GM18511 (cell line): Measurements from ENCODE around the gene RDH16.
A peak's percentile ranks its signal among the peaks of the same experiment; 100 is the strongest.
"Not testable (repeated sequence)": the region's sequence is repeated elsewhere in the genome, so short reads cannot be mapped to it uniquely, and the experiment has no call there.

ENCODE experiments used
- ATAC-seq: cut with Tn5 transposase; IDR thresholded peaks from one replicate; pipeline ENCODE4 v1.9.1; 2021; ENCODE audit warnings: mild to moderate bottlenecking, moderate library complexity; ENCODE audit not compliant: unreplicated experiment

The RDH16 gene

DNA sequence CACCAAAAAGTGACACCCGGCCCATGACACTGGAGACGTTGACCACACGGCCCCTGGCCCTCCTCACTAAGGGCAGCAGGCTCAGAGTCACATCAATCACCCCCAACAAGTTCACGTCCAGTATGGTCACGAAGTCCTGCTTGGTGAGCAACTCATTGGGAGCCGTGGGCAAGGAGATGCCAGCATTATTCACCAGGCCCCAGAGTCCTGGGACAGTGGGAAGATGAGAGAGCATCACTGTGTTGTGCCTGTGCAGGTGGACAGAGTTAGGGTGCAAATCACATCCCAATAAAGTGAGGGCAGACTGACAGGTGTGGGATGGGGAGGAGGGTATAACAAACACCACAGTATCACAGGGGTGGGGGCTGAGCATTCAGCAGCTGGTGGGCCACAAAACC lies 2.5 kb downstream of the RDH16 start:
- no peak for ATAC-seq

DNA sequence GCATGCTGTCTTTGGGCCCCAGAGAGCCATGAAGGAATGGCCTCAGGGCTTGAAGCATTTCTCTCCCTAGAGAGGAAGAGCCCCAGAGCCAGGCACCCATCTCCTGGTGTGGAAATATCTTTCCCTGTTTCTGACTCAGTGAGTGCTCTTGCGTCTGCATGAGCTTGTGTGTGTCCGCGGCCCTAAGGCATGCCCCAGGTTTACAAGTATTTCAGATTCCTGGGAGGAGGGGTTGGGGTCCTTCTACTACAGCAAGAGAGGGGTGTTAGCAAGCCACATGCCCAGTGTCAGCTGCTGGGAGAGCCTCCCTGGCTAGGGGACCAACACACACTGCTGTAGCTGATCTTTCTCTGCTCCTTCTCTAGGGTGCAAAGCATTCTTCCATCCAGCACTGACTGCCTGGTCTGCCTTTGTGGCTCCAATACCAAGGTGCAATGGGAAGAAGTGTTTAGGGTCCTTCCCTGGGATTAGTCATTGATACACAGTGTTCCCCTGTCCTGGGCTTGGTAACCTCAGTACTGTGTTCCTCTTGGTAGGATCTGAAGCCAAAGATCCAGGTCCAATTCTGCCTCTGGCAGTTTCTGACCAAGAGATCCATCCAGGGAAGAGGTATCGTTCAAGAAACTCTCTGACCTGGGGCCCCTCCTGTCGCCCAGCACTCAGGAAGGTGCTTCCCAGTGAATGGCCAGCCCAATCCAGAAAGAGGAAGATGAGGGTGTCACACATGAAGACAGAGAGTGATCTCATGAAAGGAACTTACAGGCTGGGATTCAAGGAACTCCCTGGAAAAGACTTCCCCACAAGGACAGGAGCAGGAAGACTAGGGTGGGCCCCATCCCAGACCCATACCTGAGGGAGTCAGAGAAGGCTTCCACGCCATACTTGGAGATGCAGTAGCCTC lies 3.1 kb downstream of the RDH16 start:
- no peak for ATAC-seq

DNA sequence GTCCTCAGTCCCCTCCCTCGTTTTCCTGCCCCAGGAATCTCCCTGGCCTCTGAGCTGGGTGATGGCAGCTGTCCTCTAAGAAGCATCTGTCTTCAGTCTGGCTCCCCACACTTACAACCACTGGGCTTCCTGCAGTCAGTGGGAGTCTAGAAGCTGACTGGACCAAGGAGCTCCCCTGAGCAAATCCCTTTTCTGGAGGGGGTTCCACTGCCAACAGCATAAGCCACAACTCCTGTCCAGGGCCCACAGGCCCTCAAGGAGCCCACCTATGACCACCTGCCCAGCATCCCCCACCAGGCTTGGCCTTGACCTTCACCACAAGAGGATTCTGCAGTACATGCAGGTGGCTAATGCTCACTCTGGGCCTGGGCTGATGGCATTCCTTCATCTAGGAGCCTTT lies 4.1 kb downstream of the RDH16 start:
- no peak for ATAC-seq

DNA sequence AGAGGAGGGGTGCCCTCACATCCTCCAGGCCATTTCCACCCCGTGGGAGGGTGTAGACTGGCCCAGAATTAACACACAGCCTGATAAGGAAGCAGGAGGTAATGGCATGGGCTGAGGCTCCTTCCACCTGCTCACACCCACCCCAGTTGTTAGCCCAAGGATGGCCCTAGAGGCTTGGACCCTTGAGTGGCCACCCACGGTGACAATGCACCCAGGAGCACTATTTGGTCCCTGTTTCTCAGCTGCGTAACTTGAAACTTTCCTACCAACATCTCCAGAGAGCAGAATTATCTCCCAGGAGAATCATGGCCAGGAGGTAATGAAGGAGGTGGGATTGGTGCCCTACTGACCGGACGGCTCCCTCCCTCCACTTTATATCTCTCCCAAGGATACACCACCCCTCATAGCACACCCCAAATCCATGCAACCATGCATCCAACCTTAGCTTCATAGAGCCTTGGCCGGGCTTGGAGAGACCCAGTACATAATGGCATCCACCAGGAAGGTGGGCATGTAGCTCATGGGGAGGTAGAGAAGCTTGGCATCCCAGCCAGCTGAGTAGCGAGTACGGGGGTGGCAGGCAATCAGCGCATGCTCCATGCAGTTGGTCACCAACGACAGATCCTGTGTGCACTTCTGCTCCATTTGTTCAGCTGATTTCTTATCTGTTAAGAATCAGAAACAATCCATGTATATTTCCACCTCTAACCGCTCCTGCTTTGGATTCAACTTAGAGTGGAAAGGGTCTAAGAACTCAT lies 5.6 kb downstream of the RDH16 start:
- ATAC-seq: no peak

DNA sequence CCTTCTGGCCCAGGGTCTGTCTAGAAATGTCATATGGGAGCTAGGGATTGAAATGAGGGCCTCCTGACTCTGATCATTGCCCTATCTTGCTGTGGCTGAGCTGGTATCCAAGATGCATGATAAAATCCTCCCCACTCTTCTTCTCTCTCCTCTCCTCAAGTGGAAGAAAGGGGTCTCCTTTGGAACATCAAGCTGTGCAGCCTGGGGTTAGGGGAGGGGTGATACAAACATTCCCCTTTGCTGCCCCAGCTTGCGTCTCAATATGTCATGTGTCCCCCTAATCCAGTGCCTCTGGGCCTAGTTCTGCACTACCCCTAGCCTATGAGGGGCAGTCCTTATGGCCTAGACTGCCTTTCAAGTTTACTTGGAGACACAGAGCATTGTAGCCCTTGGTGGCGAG lies 8.5 kb downstream of the RDH16 start:
- ATAC-seq: no peak

DNA sequence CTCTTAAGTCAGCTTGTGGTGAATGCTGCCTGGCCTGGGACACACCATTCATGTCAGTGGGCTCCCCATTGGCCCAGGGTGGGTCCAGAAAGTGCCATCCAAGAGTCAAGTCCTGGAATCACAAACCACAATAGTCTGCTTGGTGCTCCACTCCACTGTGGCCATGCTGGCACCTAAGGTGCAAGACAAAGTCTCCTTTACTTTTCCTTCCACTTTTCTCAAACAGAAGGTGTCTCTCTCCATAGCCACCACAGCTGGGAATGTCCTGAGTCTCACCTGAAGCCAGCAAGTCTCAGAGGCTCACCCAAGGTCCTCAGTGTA lies 9.0 kb downstream of the RDH16 start:
- no peak for ATAC-seq

DNA sequence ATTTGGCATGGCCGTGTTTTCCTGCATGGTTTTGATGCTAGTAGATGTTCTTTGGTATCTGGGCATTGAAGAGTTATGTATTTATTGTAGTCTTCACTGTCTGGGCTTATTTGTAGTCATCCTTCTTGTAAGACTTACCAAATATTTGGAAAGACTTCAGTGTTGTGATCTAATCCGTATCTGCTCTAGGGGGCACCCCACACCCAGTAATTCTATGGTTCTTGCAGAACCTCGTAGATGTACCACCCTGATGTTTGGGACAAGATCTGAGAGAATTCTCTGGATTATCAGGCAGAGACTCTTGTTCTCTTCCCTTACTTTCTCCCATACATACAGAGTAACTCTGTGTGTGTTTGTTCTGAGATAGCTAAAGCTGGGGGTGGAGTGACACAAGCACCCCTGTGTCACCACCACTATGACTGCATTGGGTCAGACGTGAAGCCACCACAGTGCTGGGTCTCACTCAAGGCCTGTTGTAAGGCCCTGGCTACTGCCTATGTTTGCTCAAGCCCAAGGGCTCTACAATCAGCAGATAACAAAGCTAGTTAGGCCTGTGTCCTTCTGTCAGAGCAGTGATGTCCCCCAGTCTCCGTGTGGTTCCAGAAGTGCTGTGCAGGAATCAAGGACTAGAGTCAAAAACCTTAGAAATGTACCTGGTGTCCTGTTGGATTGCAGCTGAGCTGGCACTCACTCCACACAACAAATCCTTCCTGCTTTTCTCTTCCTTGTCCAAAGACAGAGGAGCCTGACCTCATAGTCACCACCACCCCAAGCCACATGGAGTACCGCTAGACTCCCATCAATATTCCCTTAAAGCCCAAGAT lies 9.6 kb downstream of the RDH16 start:
- ATAC-seq: no peak

DNA sequence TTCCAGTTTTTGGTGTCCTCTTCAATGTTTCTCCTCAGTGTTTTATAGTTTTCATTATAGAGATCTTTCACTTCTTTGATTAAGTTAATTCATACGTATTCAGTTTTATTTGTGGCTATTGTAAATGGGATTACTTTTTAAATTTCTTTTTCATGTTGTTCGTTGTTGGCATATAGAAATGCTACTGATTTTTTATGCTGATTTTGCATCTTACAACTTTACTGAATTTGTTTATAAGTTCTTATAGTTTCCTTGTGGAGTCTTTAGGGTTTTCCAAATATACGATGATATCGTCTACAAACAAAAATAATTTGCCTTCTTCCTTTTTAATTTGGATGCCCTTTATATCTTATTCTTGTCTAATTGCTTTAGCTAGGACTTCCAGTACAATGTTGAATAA lies 13.5 kb downstream of the RDH16 start:
- ATAC-seq: no peak

DNA sequence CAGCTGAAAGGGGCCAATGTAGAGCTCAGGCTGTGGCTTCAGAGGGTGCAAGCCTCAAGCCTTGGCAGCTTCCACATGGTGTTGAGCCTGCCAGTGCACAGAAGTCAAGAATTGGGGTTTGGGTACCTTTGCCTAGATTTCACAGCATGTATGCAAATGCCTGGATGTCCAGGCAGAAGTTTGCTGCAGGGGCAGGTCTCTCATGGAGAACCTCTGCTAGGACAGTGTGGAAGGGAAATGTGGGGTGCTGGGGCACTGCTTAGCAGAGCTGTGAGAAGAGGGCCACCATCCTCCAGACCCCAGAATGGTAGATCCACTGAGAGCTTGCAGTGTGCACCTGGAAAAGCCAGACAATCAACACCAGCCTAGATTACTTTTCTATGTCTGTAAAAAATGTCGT lies 14.0 kb downstream of the RDH16 start:
- ATAC-seq: not testable (repeated sequence)

DNA sequence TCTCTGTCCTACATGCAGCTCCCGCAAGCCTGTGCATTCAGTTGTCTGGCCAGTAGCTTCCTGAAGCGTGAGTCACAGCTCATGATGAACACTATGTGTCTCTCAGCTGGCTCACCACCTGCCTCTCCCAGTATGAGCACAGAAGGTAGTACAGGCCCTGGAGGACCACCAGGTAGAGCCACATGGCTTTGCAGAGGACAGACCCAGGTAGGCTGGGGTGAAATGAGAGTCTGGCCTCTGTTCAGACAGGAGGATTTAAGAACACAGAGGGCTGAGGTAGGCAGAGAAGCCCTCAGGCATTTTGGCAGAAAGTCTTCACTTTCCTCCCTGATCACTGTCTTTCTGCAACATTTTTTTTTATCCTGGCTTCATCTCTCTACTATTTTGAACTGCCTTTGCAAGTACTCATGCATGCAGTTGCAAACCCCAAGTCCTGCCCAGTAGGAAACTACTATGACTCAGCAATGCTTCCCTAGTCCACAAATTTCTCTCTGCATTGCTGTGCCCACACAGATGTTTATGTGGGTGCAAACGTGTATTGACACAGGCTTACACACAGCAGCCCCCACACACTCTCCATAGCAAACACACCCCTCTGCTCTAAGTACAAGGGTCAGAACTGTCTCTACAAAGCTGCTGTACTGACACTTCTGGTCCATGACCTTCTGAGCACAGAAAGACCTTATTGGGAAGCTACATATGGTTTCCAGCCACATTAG lies 15.9 kb downstream of the RDH16 start:
- peak; percentile 91 for ATAC-seq

DNA sequence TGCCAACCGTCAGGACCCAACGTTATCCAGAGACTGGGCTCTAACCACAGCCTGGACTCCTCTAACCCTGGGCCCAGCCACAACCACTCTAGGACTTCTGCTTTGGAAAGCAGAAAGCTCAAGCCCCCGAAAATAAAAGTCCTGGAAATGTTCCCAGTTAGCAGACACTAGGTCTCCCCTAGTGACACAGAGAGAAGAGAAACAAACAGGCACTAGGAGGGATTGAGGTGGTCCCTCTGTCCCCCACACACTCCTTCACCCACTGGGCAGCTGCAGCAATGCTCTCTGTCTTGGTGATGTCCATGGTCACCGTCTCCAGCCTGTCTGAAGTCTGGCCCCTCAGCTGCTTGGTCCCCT lies 16.5 kb downstream of the RDH16 start:
- not testable (repeated sequence) for ATAC-seq

DNA sequence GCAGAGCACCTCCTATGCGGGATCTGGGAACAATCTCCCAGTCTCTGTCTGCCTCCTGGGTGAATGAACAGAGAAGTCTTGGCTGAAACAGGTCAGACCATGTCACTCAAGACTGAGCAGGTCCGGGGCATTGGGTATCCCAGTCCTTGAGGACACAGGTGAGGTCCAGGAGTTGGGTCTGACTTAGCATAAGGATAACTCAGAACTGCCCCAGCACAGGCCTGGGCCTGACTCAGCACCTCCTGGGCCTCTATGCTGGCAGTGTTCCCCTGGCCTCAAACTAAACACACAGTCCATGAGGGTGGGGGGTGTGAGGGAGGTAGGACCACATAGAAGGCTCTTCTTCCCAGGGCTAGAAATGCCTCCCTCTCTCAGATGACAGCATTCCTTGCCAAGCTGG lies 21.7 kb downstream of the RDH16 start:
- ATAC-seq: no peak

DNA sequence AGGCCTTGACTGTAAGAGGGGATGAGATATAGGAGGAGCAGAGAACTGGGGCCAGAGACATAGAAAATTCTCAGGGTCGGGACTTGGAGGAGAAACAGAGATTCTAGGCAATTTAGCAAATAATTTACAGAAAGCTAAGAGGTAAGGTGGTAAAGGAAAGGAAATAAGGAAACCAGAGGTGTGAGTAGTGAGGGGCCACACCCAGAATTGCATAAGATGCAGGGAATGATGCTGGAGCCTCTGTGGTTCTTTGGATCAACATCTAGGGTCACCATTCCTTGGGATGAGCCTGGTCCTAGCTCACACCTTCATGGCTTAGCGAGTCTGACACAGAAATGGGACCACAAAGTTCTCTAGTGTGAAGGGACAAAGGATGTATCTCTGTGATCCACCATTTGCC lies 22.3 kb downstream of the RDH16 start:
- no peak for ATAC-seq

DNA sequence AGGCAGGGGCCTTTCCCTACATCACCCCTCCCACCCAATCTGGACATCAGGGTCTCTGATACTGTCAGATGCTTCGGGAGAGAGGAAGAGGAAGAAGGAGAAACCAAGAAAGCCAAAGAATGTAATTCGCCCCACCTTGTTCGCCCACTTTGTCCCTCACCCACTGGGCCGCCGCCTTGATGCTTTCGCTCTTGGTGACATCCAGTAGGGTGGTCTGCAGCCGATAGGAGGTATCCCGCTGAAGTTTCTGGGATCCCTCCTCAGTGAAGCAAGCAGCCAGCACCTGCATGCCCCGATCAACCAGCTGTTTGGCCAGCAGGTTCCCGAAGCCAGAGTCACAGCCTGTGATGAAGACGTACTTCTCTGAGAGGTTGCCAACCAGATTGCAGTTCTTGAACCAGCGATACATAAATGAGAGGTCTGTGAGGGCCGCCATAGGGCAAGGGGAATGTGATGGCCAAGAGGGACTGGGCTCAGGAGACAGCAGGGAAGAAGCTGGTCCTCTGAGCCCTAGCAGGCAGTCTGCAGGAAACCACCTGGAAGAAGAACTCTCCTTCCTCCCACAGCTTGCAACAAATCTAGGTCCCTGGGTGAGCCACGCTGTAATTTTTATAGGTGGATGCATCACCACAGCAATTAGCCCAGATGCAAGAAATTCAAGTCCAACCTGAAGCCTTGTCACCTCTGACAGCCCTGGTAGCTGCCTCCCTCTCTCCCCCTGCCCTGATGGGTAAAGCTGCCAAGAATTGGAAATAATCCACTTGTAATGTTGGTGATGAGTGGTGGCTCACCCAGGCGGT lies 23.4 kb downstream of the RDH16 start, which contains the start of gene SDR9C7:
Gene SDR9C7 (minus strand): TSS at position 583 of the 800 bp plus-strand sequence. CDS start 147 bp downstream, at position 436.
- ATAC-seq: no peak

DNA sequence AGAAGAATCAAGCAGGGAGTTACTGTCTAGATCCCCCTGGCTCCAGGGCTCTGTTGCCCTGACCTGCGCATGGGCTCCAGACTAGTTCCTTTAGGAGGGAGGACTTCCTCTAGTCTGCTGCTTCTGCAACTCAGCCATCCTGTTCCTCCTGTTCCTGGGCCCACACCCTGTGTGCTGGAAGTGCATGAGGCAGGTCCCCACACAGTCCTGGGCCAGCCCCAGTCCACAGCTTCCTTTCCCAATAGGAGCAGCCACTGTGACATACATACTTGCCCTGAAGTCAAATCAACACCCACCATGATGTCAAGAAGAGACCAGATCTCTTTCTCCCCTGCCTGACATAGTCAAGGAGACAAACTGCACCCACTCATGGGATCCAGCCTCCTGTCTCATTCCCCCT lies 24.5 kb downstream of the RDH16 start:
- no peak for ATAC-seq

DNA sequence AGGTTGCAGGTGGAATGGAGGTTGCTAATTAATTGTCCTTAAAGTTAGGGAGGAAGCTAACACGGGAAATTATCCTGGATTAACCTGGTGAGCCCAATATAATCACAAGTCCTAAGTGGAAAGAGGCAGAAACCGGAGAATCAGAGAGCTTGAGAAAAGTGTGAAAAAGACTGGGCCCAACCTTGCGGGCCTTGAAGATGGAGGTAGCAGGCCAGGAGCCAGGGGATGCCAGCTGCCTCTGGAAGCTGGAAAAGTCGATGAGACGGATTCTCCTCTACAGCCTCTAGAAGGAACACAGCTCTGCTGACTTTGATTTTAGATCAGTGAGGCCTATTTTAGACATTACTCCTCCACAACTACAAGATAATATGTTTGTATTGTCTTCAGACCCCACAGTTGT lies 25.3 kb downstream of the RDH16 start:
- no peak for ATAC-seq

DNA sequence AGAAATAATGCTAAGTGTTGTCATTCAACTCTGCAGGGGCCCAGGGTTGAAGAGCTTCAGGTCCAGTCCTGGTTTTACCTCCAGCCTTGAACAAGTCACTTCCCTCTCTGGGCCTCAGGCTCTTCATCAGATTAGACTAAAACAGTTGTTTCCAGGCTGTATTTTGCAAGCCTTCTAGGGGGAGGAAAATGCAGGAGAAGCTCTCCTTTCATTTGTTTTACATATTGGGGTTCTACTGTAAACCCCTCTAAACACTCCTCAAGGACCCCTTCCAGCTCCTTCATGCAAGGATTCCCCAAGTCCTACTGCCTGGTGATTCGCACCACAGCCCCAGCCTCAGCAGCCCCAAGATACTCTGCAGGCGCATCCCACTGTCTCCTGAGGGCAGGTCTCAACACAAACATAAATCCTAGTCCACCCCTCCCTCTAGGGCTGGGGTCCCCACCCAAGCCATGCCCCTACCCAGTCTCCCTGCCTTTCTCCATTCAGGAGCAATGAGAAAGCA lies 25.9 kb downstream of the RDH16 start:
- ATAC-seq: no peak

DNA sequence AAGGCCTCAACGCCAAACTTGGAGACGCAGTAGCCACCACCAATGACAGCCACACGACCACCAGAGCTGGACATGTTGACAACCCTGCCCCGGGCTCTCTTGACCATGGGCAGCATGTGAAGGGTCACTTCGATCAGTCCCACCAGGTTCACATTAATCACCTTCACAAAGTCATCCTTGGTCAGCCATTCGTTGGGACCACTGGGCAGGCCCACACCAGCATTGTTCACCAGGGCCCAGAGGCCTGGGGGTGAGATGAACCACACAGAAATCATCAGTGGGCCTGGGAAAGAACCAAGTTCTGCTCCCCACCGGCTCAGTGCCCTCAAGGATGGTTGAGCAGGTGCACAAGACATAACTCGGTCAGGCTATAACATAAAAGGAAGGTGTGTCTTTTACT lies 27.2 kb downstream of the RDH16 start:
- ATAC-seq: no peak

DNA sequence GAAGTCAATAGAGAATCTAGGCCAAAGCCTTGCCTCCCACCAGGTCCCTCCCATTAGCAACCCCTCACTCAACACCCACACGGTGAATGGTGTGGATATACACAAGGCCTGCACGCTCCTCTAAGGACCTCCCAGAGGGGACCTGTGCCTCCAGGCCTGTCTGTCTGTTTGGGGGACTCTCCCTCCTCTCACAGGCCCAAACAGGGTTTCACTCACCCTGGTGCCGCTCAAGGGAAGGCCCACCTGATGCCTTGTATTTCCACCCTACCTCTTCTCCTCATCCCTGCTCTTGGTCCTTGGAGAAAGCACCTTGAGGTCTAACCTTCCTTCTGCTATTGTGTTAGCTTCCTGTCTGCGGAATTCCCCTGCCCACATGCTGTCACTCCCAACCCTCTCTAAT lies 27.6 kb downstream of the RDH16 start:
- no peak for ATAC-seq

DNA sequence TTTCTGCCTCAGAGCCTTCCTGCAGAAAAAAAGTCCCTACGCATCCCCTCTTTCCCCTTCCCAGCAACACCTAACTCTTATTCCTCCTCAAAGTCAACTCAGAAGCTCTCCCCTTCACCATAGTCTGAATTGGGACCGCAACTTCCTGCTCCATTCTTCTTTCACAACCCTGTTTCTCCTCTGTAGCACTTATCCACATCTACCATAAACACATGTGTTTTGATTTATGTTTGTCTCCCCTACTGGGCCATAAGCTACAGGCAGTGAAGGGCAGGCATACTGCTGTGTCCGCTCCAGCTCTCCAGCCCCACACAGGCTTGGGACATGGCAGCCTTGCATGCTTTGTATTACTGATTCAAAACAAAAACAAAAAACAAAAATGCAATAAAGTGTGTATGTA lies 29.1 kb downstream of the RDH16 start:
- ATAC-seq: no peak
